GM12878 (cell line): ENCODE results near the gene FOXN4.

ENCODE experiments used
- BRCA1 ChIP-seq: IDR thresholded peaks from 2 replicates; pipeline ENCODE4 v1.6.1; 2011; ENCODE audit warnings: low read depth, low read length, improper control_type of control experiment
- POLR2A ChIP-seq: IDR thresholded peaks from 2 replicates; pipeline ENCODE4 v1.6.1; 2011; ENCODE audit warnings: low read depth, mild to moderate bottlenecking, low read length
- POLR2AphosphoS5 ChIP-seq: IDR thresholded peaks from 2 replicates; pipeline ENCODE4 v1.6.1; 2011; ENCODE audit warnings: mild to moderate bottlenecking, low read length, inconsistent platforms
- RELA ChIP-seq: fragments of 450-650 bp; IDR thresholded peaks from 2 replicates; pipeline ENCODE4 v1.8.0; 2014; ENCODE audit warnings: borderline replicate concordance; ENCODE audit not compliant: partially characterized antibody
- TAF1 ChIP-seq: IDR thresholded peaks from 2 replicates; pipeline ENCODE4 v1.6.1; 2011; ENCODE audit warnings: mild to moderate bottlenecking, low read depth, low read length, borderline replicate concordance
- ZNF24 ChIP-seq: fragments of 450-650 bp; IDR thresholded peaks from 2 replicates; pipeline ENCODE4 v1.6.1; 2017; ENCODE audit warnings: antibody characterized with exemption, mild to moderate bottlenecking
- TF ChIP-seq, protein P1 (sequence below): IDR thresholded peaks from 2 replicates; pipeline ENCODE4 v1.6.1; 2012; ENCODE audit warnings: low read depth, low read length, improper control_type of control experiment

DNA sequence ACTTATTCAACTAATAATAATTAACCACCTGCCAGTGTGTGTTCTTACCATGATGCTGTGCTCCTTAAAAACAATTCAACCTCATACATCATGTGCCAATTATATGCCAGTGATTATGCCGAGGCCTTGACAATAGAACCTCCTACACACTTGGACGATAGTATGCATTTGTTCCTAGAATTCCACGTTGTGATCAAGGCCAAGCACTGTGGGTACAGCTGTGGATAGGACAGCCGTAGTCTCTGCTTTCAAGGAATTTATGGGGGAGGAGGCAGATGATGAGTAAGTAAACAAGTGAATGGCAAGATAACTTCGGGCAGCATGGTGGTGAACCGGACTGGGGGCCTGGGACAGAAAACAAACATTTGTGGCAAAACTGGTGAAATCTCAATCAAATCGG is 20.6 kb upstream of the FOXN4 start:
- TF ChIP-seq, protein P1, sequence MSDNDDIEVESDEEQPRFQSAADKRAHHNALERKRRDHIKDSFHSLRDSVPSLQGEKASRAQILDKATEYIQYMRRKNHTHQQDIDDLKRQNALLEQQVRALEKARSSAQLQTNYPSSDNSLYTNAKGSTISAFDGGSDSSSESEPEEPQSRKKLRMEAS: no peak
- TF ChIP-seq RELA (no peak), ZNF24 (no peak), TAF1 (no peak), POLR2AphosphoS5 (no peak), BRCA1 (no peak), POLR2A (no peak)
